Activated CD4-positive, alpha-beta memory T cell treated with anti-CD3 and anti-CD28 coated beads, Interleukin-2, amount 10 ng/mL, durations not matched to agents 7 days and 5 days (primary cell): ENCODE measurements around the gene ADK. TPM values are rescaled to one million over a fixed set of nuclear protein-coding genes. Genes with fewer than 3 reads are reported as not detected.
"Not testable (repeated sequence)": the region's sequence is repeated elsewhere in the genome, so short reads cannot be mapped to it uniquely, and the experiment has no call there.

Source experiments
- CTCF ChIA-PET: fragments of 350-600 bp; sonication (Branson Sonifier 250); formaldehyde crosslinking; loops from one replicate; lab custom pipeline; 2021; ENCODE audit warnings: antibody characterized with exemption, inconsistent platforms; lab: Charles Lee
- POLR2A ChIA-PET: fragments of 350-600 bp; sonication (Branson Sonifier 250); formaldehyde crosslinking; loops from one replicate; lab custom pipeline; 2021; ENCODE audit warnings: antibody characterized with exemption; lab: Charles Lee
- DNase-seq: peaks from one replicate; pipeline ENCODE4 v3.0.0-alpha.2; 2020
- H3K27ac Mint-ChIP-seq: one replicate; pipeline ENCODE4 v1.8.0; 2021; ENCODE audit warnings: mild to moderate bottlenecking, mixed read lengths
- H3K27me3 Mint-ChIP-seq: one replicate; pipeline ENCODE4 v1.8.0; 2021; ENCODE audit warnings: mixed read lengths
- H3K36me3 Mint-ChIP-seq: one replicate; pipeline ENCODE4 v1.8.0; 2021; ENCODE audit warnings: low read depth, mixed read lengths
- H3K4me1 Mint-ChIP-seq: one replicate; pipeline ENCODE4 v1.8.0; 2021; ENCODE audit warnings: mixed read lengths
- H3K4me3 Mint-ChIP-seq: one replicate; pipeline ENCODE4 v1.8.0; 2021; ENCODE audit warnings: mild to moderate bottlenecking, mixed read lengths
- H3K9me3 Mint-ChIP-seq: one replicate; pipeline ENCODE4 v1.8.0; 2021; ENCODE audit warnings: mixed read lengths
- total RNA-seq, 2 experiments: library from RNA; stranded (reverse); gene quantifications; one replicate each; pipeline ENCODE4 v1.2.3, GENCODE V29; 2021

ADK gene
- total RNA-seq, 2 experiments from 2014 or later, result 29.3 to 31.8 TPM

GRCh38 chr10:74507951-74508350 lies 356.9 kb downstream of the ADK start:
- POLR2A ChIA-PET, result no interaction called here
- no peak for DNase-seq
- Mint-ChIP-seq H3K4me3 (no peak overlapping the region), H3K27ac (no peak overlapping the region), H3K27me3 (no peaks in the 10 kb centered on the region), H3K36me3 (peaks cover 38% of the 10 kb centered on the region), H3K9me3 (peaks cover 24% of the 10 kb centered on the region), H3K4me1 (peaks cover 9% of the 10 kb centered on the region)
- CTCF ChIA-PET, result no interaction called here

GRCh38 chr10:74510594-74510993 lies 359.6 kb downstream of the ADK start:
- ChIA-PET POLR2A (no interaction called here), CTCF (no interaction called here)
- H3K9me3 Mint-ChIP-seq, result peaks cover 45% of the 10 kb centered on the region
- peaks cover 53% of the 10 kb centered on the region for H3K36me3 Mint-ChIP-seq
- H3K27ac Mint-ChIP-seq, result no peak overlapping the region
- no peak overlapping the region for H3K4me3 Mint-ChIP-seq
- H3K4me1 Mint-ChIP-seq, result no peaks in the 10 kb centered on the region
- no peaks in the 10 kb centered on the region for H3K27me3 Mint-ChIP-seq
- no peak for DNase-seq

GRCh38 chr10:74511051-74511450 lies 360.0 kb downstream of the ADK start:
- POLR2A ChIA-PET, result no interaction called here
- Mint-ChIP-seq H3K27me3 (no peaks in the 10 kb centered on the region), H3K27ac (no peak overlapping the region), H3K4me1 (no peaks in the 10 kb centered on the region), H3K36me3 (peaks cover 50% of the 10 kb centered on the region), H3K4me3 (no peak overlapping the region), H3K9me3 (peaks cover 48% of the 10 kb centered on the region)
- CTCF ChIA-PET, result no interaction called here
- no peak for DNase-seq

GRCh38 chr10:74514322-74514721 lies 363.3 kb downstream of the ADK start:
- POLR2A ChIA-PET, result no interaction called here
- Mint-ChIP-seq H3K9me3 (peaks cover 54% of the 10 kb centered on the region), H3K36me3 (peaks cover 50% of the 10 kb centered on the region), H3K4me1 (no peaks in the 10 kb centered on the region), H3K4me3 (no peak overlapping the region), H3K27ac (no peak overlapping the region), H3K27me3 (no peaks in the 10 kb centered on the region)
- DNase-seq, result no peak
- CTCF ChIA-PET, result no interaction called here

GRCh38 chr10:74518061-74518460 lies 367.0 kb downstream of the ADK start:
- H3K27ac Mint-ChIP-seq, result no peak overlapping the region
- ChIA-PET POLR2A (no interaction called here), CTCF (no interaction called here)
- H3K27me3 Mint-ChIP-seq, result no peaks in the 10 kb centered on the region
- no peak for DNase-seq
- no peak overlapping the region for H3K4me3 Mint-ChIP-seq
- peaks cover 33% of the 10 kb centered on the region for H3K36me3 Mint-ChIP-seq
- H3K4me1 Mint-ChIP-seq, result no peaks in the 10 kb centered on the region
- peaks cover 33% of the 10 kb centered on the region for H3K9me3 Mint-ChIP-seq

GRCh38 chr10:74521526-74521925 lies 370.5 kb downstream of the ADK start:
- ChIA-PET CTCF (no interaction called here), POLR2A (no interaction called here)
- no peak overlapping the region for H3K27ac Mint-ChIP-seq
- H3K36me3 Mint-ChIP-seq, result peaks cover 12% of the 10 kb centered on the region
- peaks cover 4% of the 10 kb centered on the region for H3K9me3 Mint-ChIP-seq
- no peaks in the 10 kb centered on the region for H3K4me1 Mint-ChIP-seq
- no peak overlapping the region for H3K4me3 Mint-ChIP-seq
- H3K27me3 Mint-ChIP-seq, result no peaks in the 10 kb centered on the region
- DNase-seq, result no peak

- CTCF ChIA-PET, result no interaction called here
- Mint-ChIP-seq H3K4me3 (no peak overlapping the region), H3K36me3 (peaks cover 16% of the 10 kb centered on the region), H3K9me3 (no peaks in the 10 kb centered on the region), H3K27ac (no peak overlapping the region), H3K4me1 (no peaks in the 10 kb centered on the region), H3K27me3 (no peaks in the 10 kb centered on the region)
- no peak for DNase-seq
- POLR2A ChIA-PET, result no interaction called here
These were observed 372.2 kb downstream of the ADK start for GRCh38 chr10:74523199-74523598.

- ChIA-PET POLR2A (no interaction called here), CTCF (no interaction called here)
- Mint-ChIP-seq H3K4me3 (no peak overlapping the region), H3K27ac (no peak overlapping the region), H3K27me3 (no peaks in the 10 kb centered on the region), H3K4me1 (no peaks in the 10 kb centered on the region), H3K9me3 (no peaks in the 10 kb centered on the region), H3K36me3 (peaks cover 16% of the 10 kb centered on the region)
- no peak for DNase-seq
These were observed 374.9 kb downstream of the ADK start for GRCh38 chr10:74525885-74526284.

- H3K4me3 Mint-ChIP-seq, H3K9me3 Mint-ChIP-seq, DNase-seq, POLR2A ChIA-PET, H3K4me1 Mint-ChIP-seq, H3K27ac Mint-ChIP-seq, H3K27me3 Mint-ChIP-seq: not testable (repeated sequence)
- CTCF ChIA-PET, result interaction anchor here (0.7 kb wide), 1 partner anchor 447 kb away, joined by 3 read pairs; no protein-coding TSS in a partner anchor
- H3K36me3 Mint-ChIP-seq, result peaks cover 16% of the 10 kb centered on the region
These were observed 376.6 kb downstream of the ADK start for GRCh38 chr10:74527611-74528010.

GRCh38 chr10:74529205-74529604 lies 378.2 kb downstream of the ADK start:
- Mint-ChIP-seq H3K4me3 (no peak overlapping the region), H3K36me3 (peaks cover 11% of the 10 kb centered on the region), H3K27ac (no peak overlapping the region), H3K9me3 (no peaks in the 10 kb centered on the region), H3K4me1 (no peaks in the 10 kb centered on the region), H3K27me3 (no peaks in the 10 kb centered on the region)
- DNase-seq, result no peak
- ChIA-PET POLR2A (no interaction called here), CTCF (no interaction called here)

- no peak for DNase-seq
- Mint-ChIP-seq H3K4me3 (no peak overlapping the region), H3K27me3 (no peaks in the 10 kb centered on the region), H3K36me3 (peaks cover 11% of the 10 kb centered on the region), H3K4me1 (no peaks in the 10 kb centered on the region), H3K9me3 (no peaks in the 10 kb centered on the region), H3K27ac (no peak overlapping the region)
- POLR2A ChIA-PET, result no interaction called here
- CTCF ChIA-PET, result no interaction called here
These were observed 380.0 kb downstream of the ADK start for GRCh38 chr10:74530981-74531380.

GRCh38 chr10:74539317-74539716 lies 388.3 kb downstream of the ADK start:
- no peak overlapping the region for H3K4me3 Mint-ChIP-seq

GRCh38 chr10:74541375-74541774 lies 390.4 kb downstream of the ADK start:
- H3K36me3 Mint-ChIP-seq, result peaks cover 3% of the 10 kb centered on the region
- H3K4me3 Mint-ChIP-seq, result no peak overlapping the region
- no peaks in the 10 kb centered on the region for H3K9me3 Mint-ChIP-seq
- H3K27me3 Mint-ChIP-seq, result no peaks in the 10 kb centered on the region
- peaks cover 11% of the 10 kb centered on the region for H3K4me1 Mint-ChIP-seq
- CTCF ChIA-PET, result no interaction called here
- POLR2A ChIA-PET, result no interaction called here
- DNase-seq, result no peak
- H3K27ac Mint-ChIP-seq, result no peak overlapping the region

More at GRCh38 chr10:74539317-74539716, 388.3 kb downstream of the ADK start:
- ChIA-PET POLR2A (no interaction called here), CTCF (no interaction called here)
- H3K4me1 Mint-ChIP-seq, result peaks cover 11% of the 10 kb centered on the region
- H3K36me3 Mint-ChIP-seq, result peaks cover 3% of the 10 kb centered on the region
- no peaks in the 10 kb centered on the region for H3K9me3 Mint-ChIP-seq
- no peak for DNase-seq
- H3K27me3 Mint-ChIP-seq, result no peaks in the 10 kb centered on the region
- H3K27ac Mint-ChIP-seq, result no peak overlapping the region

GRCh38 chr10:74542077-74542476 lies 391.1 kb downstream of the ADK start:
- CTCF ChIA-PET, result no interaction called here
- Mint-ChIP-seq H3K9me3 (no peaks in the 10 kb centered on the region), H3K4me1 (peaks cover 4% of the 10 kb centered on the region), H3K27me3 (no peaks in the 10 kb centered on the region), H3K4me3 (no peak overlapping the region), H3K27ac (no peak overlapping the region), H3K36me3 (peaks cover 2% of the 10 kb centered on the region)
- POLR2A ChIA-PET, result no interaction called here
- no peak for DNase-seq
